NB4 (cell line): ENCODE measurements around the gene FDX2.

ENCODE experiments used
- DNase-seq: peaks from one replicate; pipeline ENCODE4 v3.0.0; 2010; ENCODE audit warnings: low read depth
- H3K4me3 ChIP-seq: one replicate; pipeline ENCODE4 v1.5.1; 2011; ENCODE audit warnings: mild to moderate bottlenecking, low read depth, low read length, moderate library complexity
- MYC ChIP-seq: IDR thresholded peaks from 2 replicates; pipeline ENCODE4 v1.6.1; 2011; ENCODE audit warnings: low read depth, low read length
- POLR2A ChIP-seq: IDR thresholded peaks from 2 replicates; pipeline ENCODE4 v1.6.1; 2011; ENCODE audit warnings: mild to moderate bottlenecking; ENCODE audit not compliant: insufficient read length; ENCODE audit errors: extremely low read depth
- TF ChIP-seq, protein P1 (sequence below): IDR thresholded peaks from 2 replicates; pipeline ENCODE4 v1.6.1; 2011; ENCODE audit warnings: low read depth, low read length
- TF ChIP-seq, protein P2 (sequence below): IDR thresholded peaks from one replicate; pipeline ENCODE4 v1.5.1; 2012; ENCODE audit warnings: low read depth, low read length

FDX2 gene

DNA sequence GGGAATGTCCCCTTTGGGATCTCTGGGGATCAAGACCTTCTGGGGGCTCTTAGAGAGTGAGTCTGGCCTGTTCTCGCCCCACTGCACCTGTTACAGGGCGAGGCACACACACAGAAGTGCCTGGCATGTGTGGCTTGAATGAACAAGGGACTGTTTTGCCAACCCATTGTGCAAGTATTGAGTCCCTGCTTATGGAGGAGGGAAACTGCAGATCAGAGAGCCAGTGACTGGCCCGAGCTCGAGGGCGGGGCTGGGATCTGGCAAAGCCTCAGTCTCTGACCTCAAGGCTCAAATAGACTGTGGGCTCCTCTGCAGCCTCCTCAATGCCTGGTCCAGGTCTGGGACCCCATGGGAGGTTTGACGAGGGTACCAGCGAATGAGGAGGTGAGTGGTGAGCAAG is 12.0 kb upstream of the FDX2 start:
- TF ChIP-seq MYC = no peak

DNA sequence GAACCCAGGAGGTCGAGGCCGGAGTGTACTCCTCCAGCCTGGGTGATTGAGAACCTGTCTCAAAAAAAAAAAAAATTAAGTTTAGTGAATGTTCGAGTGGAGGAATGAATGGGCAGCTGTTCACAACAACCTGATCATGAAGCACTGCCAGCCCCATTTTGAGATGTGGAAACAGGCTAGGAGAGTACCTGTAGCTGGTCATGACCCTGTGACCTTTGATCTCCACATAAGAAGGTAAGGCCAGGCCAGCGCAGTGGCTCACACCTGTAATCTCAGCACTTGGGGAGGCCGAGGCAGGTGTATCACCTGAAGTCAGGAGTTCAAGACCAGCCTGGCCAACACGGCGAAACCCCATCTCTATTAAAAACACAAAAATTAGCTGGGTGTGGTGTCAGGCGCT is 9.9 kb upstream of the FDX2 start:
- no peak overlapping the region for H3K4me3 ChIP-seq
- DNase-seq = no peak
- no peak for TF ChIP-seq POLR2A
- TF ChIP-seq, protein P1, sequence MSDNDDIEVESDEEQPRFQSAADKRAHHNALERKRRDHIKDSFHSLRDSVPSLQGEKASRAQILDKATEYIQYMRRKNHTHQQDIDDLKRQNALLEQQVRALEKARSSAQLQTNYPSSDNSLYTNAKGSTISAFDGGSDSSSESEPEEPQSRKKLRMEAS = no peak
- TF ChIP-seq, protein P2, sequence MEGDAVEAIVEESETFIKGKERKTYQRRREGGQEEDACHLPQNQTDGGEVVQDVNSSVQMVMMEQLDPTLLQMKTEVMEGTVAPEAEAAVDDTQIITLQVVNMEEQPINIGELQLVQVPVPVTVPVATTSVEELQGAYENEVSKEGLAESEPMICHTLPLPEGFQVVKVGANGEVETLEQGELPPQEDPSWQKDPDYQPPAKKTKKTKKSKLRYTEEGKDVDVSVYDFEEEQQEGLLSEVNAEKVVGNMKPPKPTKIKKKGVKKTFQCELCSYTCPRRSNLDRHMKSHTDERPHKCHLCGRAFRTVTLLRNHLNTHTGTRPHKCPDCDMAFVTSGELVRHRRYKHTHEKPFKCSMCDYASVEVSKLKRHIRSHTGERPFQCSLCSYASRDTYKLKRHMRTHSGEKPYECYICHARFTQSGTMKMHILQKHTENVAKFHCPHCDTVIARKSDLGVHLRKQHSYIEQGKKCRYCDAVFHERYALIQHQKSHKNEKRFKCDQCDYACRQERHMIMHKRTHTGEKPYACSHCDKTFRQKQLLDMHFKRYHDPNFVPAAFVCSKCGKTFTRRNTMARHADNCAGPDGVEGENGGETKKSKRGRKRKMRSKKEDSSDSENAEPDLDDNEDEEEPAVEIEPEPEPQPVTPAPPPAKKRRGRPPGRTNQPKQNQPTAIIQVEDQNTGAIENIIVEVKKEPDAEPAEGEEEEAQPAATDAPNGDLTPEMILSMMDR = no peak
- no peak for TF ChIP-seq MYC

More for the DNA sequence above, 12.0 kb upstream of the FDX2 start:
- DNase-seq = no peak
- no peak overlapping the region for H3K4me3 ChIP-seq

DNA sequence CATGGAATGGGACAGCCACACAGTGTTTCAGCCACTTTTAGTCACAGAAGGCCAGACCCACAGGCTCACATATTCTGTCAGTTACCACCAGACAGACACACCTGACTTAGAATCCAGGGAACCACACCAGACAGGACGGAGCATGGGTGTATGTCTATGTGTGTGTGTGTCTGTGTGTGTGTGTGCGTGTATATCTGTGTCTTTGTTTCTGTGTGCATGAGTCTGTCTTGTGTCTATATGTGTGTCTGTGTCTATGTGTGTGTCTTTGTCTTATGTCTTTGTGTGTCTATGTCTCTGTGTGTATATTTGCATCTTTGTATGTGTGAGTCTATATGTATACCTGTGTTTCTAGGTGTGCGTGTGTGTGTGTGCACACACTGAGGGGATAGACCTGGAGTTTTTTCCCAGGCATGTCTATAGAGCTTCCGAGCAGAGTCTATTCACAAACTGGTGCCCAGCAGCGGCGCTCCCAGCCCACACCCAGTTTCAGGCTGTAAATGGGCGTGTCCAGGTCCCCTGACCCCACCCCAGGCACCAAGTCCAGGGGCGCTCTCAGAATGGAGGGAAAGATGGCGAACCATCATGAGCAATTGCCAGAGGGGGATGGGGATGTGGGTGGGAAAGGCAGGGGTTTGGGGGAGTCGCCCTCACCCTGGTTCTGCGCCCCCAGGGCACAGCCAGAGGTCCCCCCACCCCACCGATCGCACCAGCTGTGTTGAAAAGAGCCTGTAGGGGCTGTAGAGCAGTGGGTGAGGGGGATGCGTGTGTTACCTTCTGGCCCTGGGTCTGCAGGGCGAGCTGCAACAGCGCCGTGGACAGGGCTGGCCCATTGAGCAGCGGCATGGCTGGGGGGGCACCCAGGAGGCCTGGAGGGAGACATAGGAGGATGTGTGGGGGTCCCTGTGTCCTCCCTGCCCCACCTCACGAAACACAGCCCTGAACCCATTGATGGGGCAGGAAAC is 6.3 kb upstream of the FDX2 start:
- no peak overlapping the region for H3K4me3 ChIP-seq
- no peak for DNase-seq

DNA sequence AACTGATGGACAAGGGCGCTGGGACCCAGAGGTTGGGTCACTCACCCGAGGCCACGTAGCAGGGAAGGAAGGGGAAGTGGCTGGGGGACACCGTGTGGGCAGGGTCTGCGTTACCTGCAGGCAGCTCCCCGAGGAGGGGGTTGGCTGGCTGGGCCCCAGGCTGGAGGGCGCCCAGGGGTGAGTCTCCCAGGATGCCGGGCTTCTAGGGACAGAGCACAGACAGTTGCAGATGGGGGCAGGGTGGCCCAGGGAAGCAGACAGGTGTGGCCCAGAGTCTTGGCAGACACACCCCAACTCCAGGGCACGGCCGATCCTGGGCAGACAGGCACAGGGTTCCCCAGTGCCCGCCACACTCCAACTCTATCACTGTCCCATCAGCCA is 5.6 kb upstream of the FDX2 start:
- peak; percentile 57 for DNase-seq
- TF ChIP-seq, protein P1 = no peak
- no peak for TF ChIP-seq MYC
- TF ChIP-seq, protein P2 = no peak
- H3K4me3 ChIP-seq = no peak overlapping the region

More for the DNA sequence above, 6.3 kb upstream of the FDX2 start:
- TF ChIP-seq, protein P2 = no peak
- TF ChIP-seq MYC (no peak), POLR2A (no peak)
- TF ChIP-seq, protein P1 = no peak

DNA sequence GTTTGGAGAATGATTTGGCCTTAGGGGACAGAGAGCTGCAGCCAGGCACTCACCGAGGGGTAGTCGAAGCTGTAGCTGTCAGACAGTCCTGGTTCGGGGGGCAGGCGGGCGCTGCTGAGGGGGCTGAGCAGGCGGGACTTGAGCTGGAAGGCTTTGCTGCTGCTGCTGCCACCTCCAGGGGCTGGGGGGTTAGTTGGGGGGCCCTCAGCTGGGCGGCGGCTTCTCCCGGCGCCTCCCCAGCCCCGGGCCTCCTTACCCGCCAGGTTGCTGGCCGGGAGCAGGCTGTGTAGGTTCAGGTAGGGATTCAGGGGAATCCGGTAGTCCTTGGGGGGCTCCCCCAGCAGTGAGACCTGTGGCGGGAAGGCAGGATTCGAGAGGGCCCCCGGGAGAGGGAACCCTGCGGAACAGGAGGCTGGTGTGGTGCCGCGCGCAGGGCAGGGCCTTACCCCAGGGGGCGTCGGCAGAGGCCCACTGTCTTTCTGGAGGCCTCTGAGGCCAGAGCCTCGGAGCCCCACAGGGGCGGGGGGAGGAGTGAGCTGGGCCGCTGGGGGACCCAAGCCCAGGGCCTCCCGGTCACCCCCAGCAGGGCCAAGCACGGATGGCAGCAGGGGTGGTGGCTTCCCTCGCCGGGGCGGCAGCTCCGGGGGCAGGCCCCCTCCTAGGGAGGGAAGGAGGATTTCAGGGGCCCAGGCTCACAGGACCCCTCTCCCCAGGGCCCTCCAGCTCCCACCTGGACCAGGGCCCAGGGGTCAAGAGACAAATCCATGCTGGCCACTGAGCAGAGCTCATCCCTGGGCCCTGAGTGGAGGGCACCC is 5.0 kb upstream of the FDX2 start:
- no peak for DNase-seq
- TF ChIP-seq MYC = no peak
- no peak for TF ChIP-seq POLR2A
- TF ChIP-seq, protein P2 = no peak
- TF ChIP-seq, protein P1 = no peak
- H3K4me3 ChIP-seq = no peak overlapping the region
